HG03108 (cell line): Measurements from ENCODE around the gene JAG2.

Source experiments
- ATAC-seq: cut with Tn5 transposase; IDR thresholded peaks from one replicate; pipeline ENCODE4 v1.9.1; 2021; ENCODE audit warnings: moderate library complexity; ENCODE audit not compliant: unreplicated experiment

The JAG2 gene

GRCh38 chr14:105203701-105204100, 35.1 kb upstream of the JAG2 start:
- ATAC-seq: no peak

GRCh38 chr14:105203057-105203531, 34.5 kb upstream of the JAG2 start:
- no peak for ATAC-seq

- peak; percentile 55 for ATAC-seq
Observed at GRCh38 chr14:105201925-105202513, 33.4 kb upstream of the JAG2 start.

GRCh38 chr14:105201156-105201924, 32.8 kb upstream of the JAG2 start:
- ATAC-seq: no peak

- no peak for ATAC-seq
Observed at GRCh38 chr14:105200641-105201040, 32.1 kb upstream of the JAG2 start.

- ATAC-seq: no peak
Observed at GRCh38 chr14:105200074-105200473, 31.5 kb upstream of the JAG2 start.

- no peak for ATAC-seq
Observed at GRCh38 chr14:105199093-105199492, 30.5 kb upstream of the JAG2 start.

GRCh38 chr14:105198588-105198987, 30.0 kb upstream of the JAG2 start:
- ATAC-seq: no peak

- no peak for ATAC-seq
Observed at GRCh38 chr14:105197211-105197641, 28.6 kb upstream of the JAG2 start.

GRCh38 chr14:105196265-105196960, 27.8 kb upstream of the JAG2 start:
- ATAC-seq: no peak

GRCh38 chr14:105195522-105196264, 27.1 kb upstream of the JAG2 start:
- no peak for ATAC-seq

- ATAC-seq: no peak
Observed at GRCh38 chr14:105195051-105195450, 26.5 kb upstream of the JAG2 start.

GRCh38 chr14:105193916-105194782, 25.6 kb upstream of the JAG2 start:
- no peak for ATAC-seq

- no peak for ATAC-seq
Observed at GRCh38 chr14:105192866-105193731, 24.5 kb upstream of the JAG2 start.

- ATAC-seq: no peak
Observed at GRCh38 chr14:105187935-105188524, 19.5 kb upstream of the JAG2 start.

- ATAC-seq: no peak
Observed at GRCh38 chr14:105187116-105187515, 18.5 kb upstream of the JAG2 start.

GRCh38 chr14:105185973-105186372, 17.4 kb upstream of the JAG2 start:
- no peak for ATAC-seq

GRCh38 chr14:105185001-105185400, 16.4 kb upstream of the JAG2 start:
- no peak for ATAC-seq

GRCh38 chr14:105184461-105184860, 15.9 kb upstream of the JAG2 start:
- ATAC-seq: no peak
